Hepatocyte (in vitro differentiated cells): ENCODE data around the gene ASMT. TPM values are rescaled to one million over a fixed set of nuclear protein-coding genes. Genes with fewer than 3 reads are reported as not detected.
"Not testable (repeated sequence)": the region's sequence is repeated elsewhere in the genome, so short reads cannot be mapped to it uniquely, and the experiment has no call there.

Source experiments
- DNase-seq: peaks from one replicate; pipeline ENCODE4 v3.0.0-alpha.2; 2016; ENCODE audit warnings: low spot score
- H2AFZ ChIP-seq: fragments of 200-600 bp; sonication (generic); 2 replicates; pipeline ENCODE4 v1.6.0; 2016; ENCODE audit warnings: antibody characterized with exemption, mild to moderate bottlenecking
- H3K27ac ChIP-seq: fragments of 200-600 bp; sonication (generic); 2 replicates; pipeline ENCODE4 v1.5.1; 2016; ENCODE audit warnings: mild to moderate bottlenecking
- H3K27me3 ChIP-seq: fragments of 200-600 bp; sonication (generic); 2 replicates; pipeline ENCODE4 v1.6.1; 2016
- H3K36me3 ChIP-seq: fragments of 200-600 bp; sonication (generic); replicated peaks from 2 replicates; pipeline ENCODE4 v1.5.1; 2016; ENCODE audit warnings: low read depth; ENCODE audit not compliant: insufficient read depth
- H3K4me1 ChIP-seq: fragments of 200-600 bp; sonication (generic); 2 replicates; pipeline ENCODE4 v1.5.1; 2016; ENCODE audit warnings: mild to moderate bottlenecking, moderate library complexity; ENCODE audit not compliant: insufficient read depth
- H3K4me2 ChIP-seq: fragments of 200-600 bp; sonication (generic); 2 replicates; pipeline ENCODE4 v1.6.0; 2016
- H3K4me3 ChIP-seq: fragments of 200-600 bp; sonication (generic); 2 replicates; pipeline ENCODE4 v1.5.1; 2016; ENCODE audit warnings: mild to moderate bottlenecking
- H3K79me2 ChIP-seq: fragments of 200-600 bp; sonication (generic); 2 replicates; pipeline ENCODE4 v1.6.0; 2017; ENCODE audit warnings: mild to moderate bottlenecking
- H3K9me2 ChIP-seq: fragments of 200-600 bp; sonication (generic); replicated peaks from 2 replicates; pipeline ENCODE4 v1.6.0; 2017; ENCODE audit warnings: mild to moderate bottlenecking; ENCODE audit not compliant: insufficient read depth
- H3K9me3 ChIP-seq: fragments of 200-600 bp; sonication (generic); 2 replicates; pipeline ENCODE4 v1.5.1; 2016; ENCODE audit warnings: low read depth, mild to moderate bottlenecking
- H4K20me1 ChIP-seq: fragments of 200-600 bp; sonication (generic); 2 replicates; pipeline ENCODE4 v1.6.0; 2016; ENCODE audit warnings: mild to moderate bottlenecking; ENCODE audit not compliant: insufficient read depth, poor library complexity, severe bottlenecking
- EZH2phosphoT487 ChIP-seq: fragments of 200-600 bp; sonication (generic); IDR thresholded peaks from one replicate; pipeline ENCODE4 v1.6.1; 2018; ENCODE audit warnings: antibody characterized with exemption, mild to moderate bottlenecking, low read depth, moderate library complexity; ENCODE audit not compliant: unreplicated experiment, severe bottlenecking
- WGBS: methylation state at CpG from one replicate; pipeline ENCODE4 v1.1.6; 2016; ENCODE audit warnings: low lambda C conversion rate; ENCODE audit errors: missing lambda C conversion rate; 5-methylcytosine and 5-hydroxymethylcytosine counted together
- polyA plus RNA-seq: library from polyadenylated mRNA; unstranded; fragments of >200 nt; fragmentation: Nextera tagmentation; extraction: Ambion mirVana; gene quantifications from 2 replicates; pipeline ENCODE4 v1.2.1, GENCODE V29; 2016
- total RNA-seq: library from RNA; depleted of rRNA; stranded (reverse); fragments of >200 nt; gene quantifications from 2 replicates; pipeline ENCODE4 v1.2.3, GENCODE V29; 2014

ASMT gene
- total and polyA plus RNA-seq, 2 experiments from 2014 or later = not detected

- H3K4me3 ChIP-seq, H3K36me3 ChIP-seq, DNase-seq, H4K20me1 ChIP-seq, H3K27ac ChIP-seq, H3K4me1 ChIP-seq, H3K27me3 ChIP-seq, H2AFZ ChIP-seq, H3K4me2 ChIP-seq, H3K9me3 ChIP-seq, H3K79me2 ChIP-seq, H3K9me2 ChIP-seq: not testable (repeated sequence)
- WGBS = 74% methylated on average over 7 of the region's 8 CpGs
These were observed 70.0 kb downstream of the ASMT start for GRCh38 chrX:1684883-1685282.

- not testable (repeated sequence) for H3K27ac ChIP-seq, DNase-seq, H3K27me3 ChIP-seq, H3K4me3 ChIP-seq, H3K9me2 ChIP-seq, H4K20me1 ChIP-seq, H3K9me3 ChIP-seq, H2AFZ ChIP-seq, H3K4me1 ChIP-seq, H3K4me2 ChIP-seq, H3K36me3 ChIP-seq, H3K79me2 ChIP-seq
- WGBS = 77% methylated on average over 2 of the region's 3 CpGs
These were observed 70.6 kb downstream of the ASMT start for GRCh38 chrX:1685444-1685880.

DNA sequence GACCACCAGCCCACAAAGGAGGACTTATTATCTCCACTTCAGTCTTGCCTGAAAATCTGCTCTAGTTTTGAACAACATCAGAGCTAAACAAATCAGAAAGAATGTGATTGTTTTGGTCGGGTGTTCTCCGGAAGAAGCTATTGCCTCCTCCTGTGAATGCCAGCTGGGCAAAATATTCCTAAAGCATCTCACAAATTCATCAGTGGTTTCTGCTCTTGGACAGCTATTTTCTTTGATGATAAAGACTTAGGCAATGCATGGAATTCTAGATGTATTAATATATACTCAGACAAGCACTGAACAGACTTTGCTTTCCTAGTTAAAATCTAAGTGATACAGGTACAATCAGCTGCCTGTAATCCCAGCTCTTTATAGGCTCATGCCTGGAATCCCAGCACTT, 71.8 kb downstream of the ASMT start:
- WGBS = 70% methylated on average over 2 of the region's 2 CpGs
- H3K27me3 ChIP-seq = no peaks in the 10 kb centered on the region
- no peaks in the 10 kb centered on the region for H4K20me1 ChIP-seq
- no peaks in the 10 kb centered on the region for H3K79me2 ChIP-seq
- DNase-seq = no peak
- H3K4me2 ChIP-seq = no peak overlapping the region
- no peaks in the 10 kb centered on the region for H3K9me3 ChIP-seq
- H3K4me3 ChIP-seq = no peak overlapping the region
- H2AFZ ChIP-seq = no peak overlapping the region
- no peak overlapping the region for H3K27ac ChIP-seq
- no peaks in the 10 kb centered on the region for H3K4me1 ChIP-seq
- no peaks in the 10 kb centered on the region for H3K36me3 ChIP-seq
- TF ChIP-seq EZH2phosphoT487 = no peak
- H3K9me2 ChIP-seq = no peaks in the 10 kb centered on the region

Other genes with a start within 250 kb of the ASMT start
- 359 and 449 TPM in 2 replicates for gene SLC25A6, start 222.9 kb upstream of the ASMT start, total RNA-seq
- gene SLC25A6, start 222.9 kb upstream of the ASMT start, polyA plus RNA-seq = 354 and 364 TPM in 2 replicates
- gene ASMTL, start 162.2 kb upstream of the ASMT start, total RNA-seq = 10.1 and 15.1 TPM in 2 replicates
- 26.7 and 31.0 TPM in 2 replicates for gene ASMTL, start 162.2 kb upstream of the ASMT start, polyA plus RNA-seq
- gene P2RY8, start 77.9 kb upstream of the ASMT start, total RNA-seq = 0.07 TPM in 1 of 2 replicates, not detected in the other
- gene P2RY8, start 77.9 kb upstream of the ASMT start, polyA plus RNA-seq = 0.54 TPM in 1 of 2 replicates, not detected in the other
- gene AKAP17A, start 23.5 kb upstream of the ASMT start, total RNA-seq = 28.4 and 46.3 TPM in 2 replicates
- 85.2 and 98.6 TPM in 2 replicates for gene AKAP17A, start 23.5 kb upstream of the ASMT start, polyA plus RNA-seq